CD4-positive, alpha-beta memory T cell (primary cell): ENCODE results near the gene NF1. TPM values are rescaled to one million over a fixed set of nuclear protein-coding genes. Genes with fewer than 3 reads are reported as not detected.

ENCODE experiments used
- CTCF ChIA-PET: fragments of 350-600 bp; sonication (Branson Sonifier 250); formaldehyde crosslinking; loops from one replicate; lab custom pipeline; 2021; ENCODE audit warnings: inconsistent platforms; ENCODE audit not compliant: partially characterized antibody; lab: Charles Lee
- POLR2A ChIA-PET: fragments of 350-600 bp; sonication (Branson Sonifier 250); formaldehyde crosslinking; loops from one replicate; lab custom pipeline; 2021; ENCODE audit not compliant: partially characterized antibody; lab: Charles Lee
- DNase-seq, 5 donors: peaks; one replicate each; pipeline versions ENCODE4 v3.0.0 to v3.0.0-alpha.2; 2020 to 2022; ENCODE audit warnings: mixed read lengths in 1 of 5
- H3K27ac ChIP-seq: one replicate; pipeline ENCODE4 v1.7.0; 2013; ENCODE audit warnings: low read depth, low read length
- H3K27me3 ChIP-seq: 2 replicates; pipeline ENCODE4 v1.7.0; 2013; ENCODE audit warnings: mild to moderate bottlenecking, low read length, moderate library complexity; ENCODE audit not compliant: insufficient read depth
- H3K36me3 ChIP-seq: 2 replicates; pipeline ENCODE4 v1.7.0; 2013; ENCODE audit warnings: mild to moderate bottlenecking, low read length, moderate library complexity; ENCODE audit not compliant: insufficient read depth
- H3K4me1 ChIP-seq: 2 replicates; pipeline ENCODE4 v1.7.0; 2013; ENCODE audit warnings: mild to moderate bottlenecking, low read length, moderate library complexity; ENCODE audit not compliant: insufficient read depth
- H3K4me3 ChIP-seq, 2 donors: one replicate each; pipeline ENCODE4 v1.7.0; 2013; ENCODE audit warnings: low read length in 2 of 2, mild to moderate bottlenecking in 1 of 2
- H3K9me3 ChIP-seq, 2 donors: one replicate each; pipeline ENCODE4 v1.7.0; 2013; ENCODE audit warnings: low read length in 2 of 2, control low read depth in 1 of 2; ENCODE audit not compliant: control insufficient read depth in 1 of 2
- H3K27ac Mint-ChIP-seq, 7 donors: one replicate each; pipeline ENCODE4 v1.8.0; 2020 to 2021; ENCODE audit warnings: mixed read lengths in 7 of 7, mild to moderate bottlenecking in 6 of 7, inconsistent platforms in 3 of 7, moderate library complexity in 3 of 7
- H3K27me3 Mint-ChIP-seq, 2 donors: one replicate each; pipeline ENCODE4 v1.8.0; 2020 to 2021; ENCODE audit warnings: mixed read lengths in 2 of 2
- H3K36me3 Mint-ChIP-seq, 2 donors: one replicate each; pipeline ENCODE4 v1.8.0; 2020 to 2021; ENCODE audit warnings: mixed read lengths in 2 of 2, inconsistent platforms in 1 of 2, mild to moderate bottlenecking in 1 of 2
- H3K4me1 Mint-ChIP-seq, 4 donors: one replicate each; pipeline ENCODE4 v1.8.0; 2020 to 2021; ENCODE audit warnings: mixed read lengths in 4 of 4, mild to moderate bottlenecking in 1 of 4
- H3K4me3 Mint-ChIP-seq, 8 donors: one replicate each; pipeline ENCODE4 v1.8.0; 2020 to 2021; ENCODE audit warnings: mixed read lengths in 8 of 8, mild to moderate bottlenecking in 7 of 8, moderate library complexity in 6 of 8, inconsistent platforms in 3 of 8
- H3K9me3 Mint-ChIP-seq, 8 donors: one replicate each; pipeline ENCODE4 v1.8.0; 2020 to 2021; ENCODE audit warnings: mixed read lengths in 8 of 8, mild to moderate bottlenecking in 5 of 8, inconsistent platforms in 3 of 8, moderate library complexity in 1 of 8
- intact Hi-C: fragments of 100-400 bp; cut with micrococcal nuclease; formaldehyde crosslinking; loops from one replicate; pipeline ENCODE4 v1.15.1; 2023
- polyA plus RNA-seq, 2 donors: library from polyadenylated mRNA; unstranded; fragments of 300-500 nt; fragmentation: Illumina TruSeq; gene quantifications; one replicate each; pipeline ENCODE4 v1.2.3, GENCODE V29; 2021
- total RNA-seq, 2 experiments: library from RNA; stranded (reverse); gene quantifications; one replicate each; pipeline ENCODE4 v1.2.3, GENCODE V29; 2021

Gene NF1
- total and polyA plus RNA-seq, 4 experiments from 2014 or later = 5.5 to 52.4 (median 27.9) TPM

DNA sequence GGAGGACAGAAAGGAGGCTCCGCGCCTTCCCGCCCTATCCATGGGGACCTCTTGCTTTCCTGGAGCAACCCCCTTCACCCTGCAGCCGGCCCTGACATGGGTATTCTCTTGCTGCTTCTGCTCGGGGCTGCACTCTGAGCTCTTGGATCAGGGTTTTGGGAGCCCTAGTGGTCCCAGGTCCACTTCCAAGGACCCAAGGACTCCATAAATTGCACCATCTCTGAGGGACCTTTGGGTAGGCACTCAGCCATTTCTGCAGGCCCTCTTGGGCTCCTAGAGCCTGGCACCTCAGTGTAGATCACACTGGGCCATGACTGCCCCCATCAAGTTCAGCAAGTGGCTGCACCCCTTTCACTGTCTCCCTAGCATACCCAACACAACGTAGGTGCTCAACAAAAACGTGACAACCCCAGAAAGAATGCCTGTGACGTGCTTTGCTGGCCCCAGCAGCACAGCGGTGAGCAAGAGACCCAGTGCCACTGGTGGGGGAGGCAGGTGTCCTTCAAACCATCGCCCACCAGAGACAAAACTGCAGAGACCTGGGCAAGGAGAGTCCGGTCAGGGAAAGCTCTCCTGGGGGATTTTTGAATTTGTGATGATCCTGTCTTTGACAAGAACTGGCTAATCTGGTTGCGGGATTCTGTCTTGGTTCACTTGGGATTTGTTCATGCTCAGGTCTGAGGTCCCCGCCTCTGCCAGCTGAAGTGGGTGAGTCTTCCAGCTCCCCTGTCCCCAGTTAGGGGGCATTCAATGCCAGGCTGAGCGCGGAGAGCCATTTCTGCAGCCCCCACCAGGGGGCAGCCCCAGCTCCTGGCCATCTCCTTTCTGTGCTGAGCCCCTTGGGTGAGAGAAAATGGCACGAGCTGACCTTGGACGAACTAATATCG lies 294.2 kb downstream of the NF1 start:
- Histone ChIP-seq H3K9me3 (no peaks in the 10 kb centered on the region), H3K4me3 (no peak overlapping the region), H3K4me1 (peaks cover 9% of the 10 kb centered on the region), H3K27ac (no peak overlapping the region), H3K27me3 (peaks cover 8% of the 10 kb centered on the region), H3K36me3 (no peaks in the 10 kb centered on the region)
- intact Hi-C loops = loop anchor here (1.0 to 5.0 kb wide), 2 partner anchors 118 to 136 kb away; no protein-coding TSS in a partner anchor
- CTCF ChIA-PET = interaction anchor here (0.7 to 3.6 kb wide), 17 partner anchors 13 to 452 kb away, joined by 3 to 47 read pairs (median 4); no protein-coding TSS in a partner anchor
- Mint-ChIP-seq H3K4me1 (peaks cover 2 to 23% (median 5%) of the 10 kb centered on the region in 4 donors), H3K27ac (no peak overlapping the region), H3K27me3 (peaks cover 15 to 23% of the 10 kb centered on the region in 2 donors), H3K9me3 (no peaks in the 10 kb centered on the region), H3K36me3 (no peaks in the 10 kb centered on the region), H3K4me3 (no peak overlapping the region)
- DNase-seq = peak in 4 of 5 donors; percentile 21 to 40 (median 32)
- POLR2A ChIA-PET = interaction anchor here (1.0 to 1.1 kb wide), 2 partner anchors 11 to 135 kb away, joined by 3 read pairs; no protein-coding TSS in a partner anchor

DNA sequence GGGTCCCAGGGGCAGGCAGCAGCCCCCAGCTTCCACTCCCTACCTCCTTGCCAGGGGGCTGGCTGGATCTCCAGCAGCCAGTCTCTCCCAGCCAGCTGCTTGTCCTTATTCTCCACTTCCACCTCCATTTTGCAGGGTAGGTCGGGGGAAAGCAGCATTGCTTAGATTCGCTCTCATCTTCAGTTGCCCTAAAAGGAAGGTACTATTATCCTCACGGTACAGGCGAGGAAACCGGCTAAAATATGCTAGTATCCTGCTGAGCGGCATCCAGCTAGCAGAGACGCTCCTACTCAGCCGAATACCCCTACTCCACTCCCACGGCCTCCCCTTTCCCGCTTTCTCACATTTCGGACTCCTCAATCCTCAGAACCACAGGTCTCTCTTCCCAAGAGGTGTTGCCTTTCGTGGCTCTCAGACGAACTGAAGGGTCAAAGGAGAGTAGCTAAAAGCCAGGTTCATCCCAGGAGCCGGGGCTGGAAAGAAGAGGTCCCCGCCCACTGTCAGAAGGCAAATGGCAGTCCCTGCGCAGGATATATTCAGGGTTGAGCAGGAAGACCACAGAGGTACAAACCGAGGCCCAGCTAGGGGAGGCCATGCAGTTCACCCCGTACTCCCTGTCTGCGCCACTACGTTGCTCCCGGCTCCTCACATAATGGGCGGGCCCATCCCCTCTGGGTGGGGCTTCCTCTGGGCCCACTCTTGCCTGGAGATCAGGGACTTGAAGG lies 295.0 kb downstream of the NF1 start:
- Histone ChIP-seq H3K27me3 (peaks cover 8% of the 10 kb centered on the region), H3K36me3 (no peaks in the 10 kb centered on the region), H3K4me1 (peaks cover 9% of the 10 kb centered on the region), H3K4me3 (no peak overlapping the region), H3K9me3 (no peaks in the 10 kb centered on the region), H3K27ac (no peak overlapping the region)
- H3K36me3 Mint-ChIP-seq = no peaks in the 10 kb centered on the region
- peak in 1 of 5 donors; percentile 16 for DNase-seq
- H3K27me3 Mint-ChIP-seq = peaks cover 21 to 28% of the 10 kb centered on the region in 2 donors
- ChIA-PET POLR2A (interaction anchor here (1.0 kb wide), 1 partner anchor 135 kb away, joined by 3 read pairs; no protein-coding TSS in a partner anchor), CTCF (interaction anchor here (0.9 to 3.6 kb wide), 14 partner anchors 12 to 452 kb away, joined by 3 to 47 read pairs (median 6); no protein-coding TSS in a partner anchor)
- peaks cover 2 to 23% (median 5%) of the 10 kb centered on the region in 4 donors for H3K4me1 Mint-ChIP-seq
- intact Hi-C loops = loop anchor here (1.0 to 5.0 kb wide), 2 partner anchors 117 to 135 kb away; no protein-coding TSS in a partner anchor
- H3K4me3 Mint-ChIP-seq = peak overlapping the region in 6 of 8 donors; percentile 76 to 88 (median 78)
- H3K9me3 Mint-ChIP-seq = no peaks in the 10 kb centered on the region
- H3K27ac Mint-ChIP-seq = peak overlapping the region in 1 of 7 donors; percentile 7

DNA sequence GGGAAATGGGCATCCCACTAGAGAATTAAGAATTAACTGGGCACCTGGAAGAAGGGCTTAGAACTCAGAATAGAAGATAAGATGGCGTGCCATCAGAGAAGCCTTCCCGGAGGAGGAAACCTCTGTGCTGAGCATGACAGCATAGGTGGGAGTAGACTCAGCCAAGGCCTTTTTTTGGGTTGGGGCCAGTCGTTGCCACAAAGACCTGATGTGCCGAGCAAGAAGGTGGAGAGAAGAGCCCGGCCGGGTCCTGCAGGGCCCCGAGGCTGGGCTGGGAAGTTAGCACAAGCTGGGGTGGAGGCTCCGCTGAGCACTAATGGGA lies 295.6 kb downstream of the NF1 start:
- peaks cover 23 to 31% of the 10 kb centered on the region in 2 donors for H3K27me3 Mint-ChIP-seq
- POLR2A ChIA-PET = no interaction called here
- H3K4me3 Mint-ChIP-seq = peak overlapping the region; percentile 31 to 88 (median 78)

DNA sequence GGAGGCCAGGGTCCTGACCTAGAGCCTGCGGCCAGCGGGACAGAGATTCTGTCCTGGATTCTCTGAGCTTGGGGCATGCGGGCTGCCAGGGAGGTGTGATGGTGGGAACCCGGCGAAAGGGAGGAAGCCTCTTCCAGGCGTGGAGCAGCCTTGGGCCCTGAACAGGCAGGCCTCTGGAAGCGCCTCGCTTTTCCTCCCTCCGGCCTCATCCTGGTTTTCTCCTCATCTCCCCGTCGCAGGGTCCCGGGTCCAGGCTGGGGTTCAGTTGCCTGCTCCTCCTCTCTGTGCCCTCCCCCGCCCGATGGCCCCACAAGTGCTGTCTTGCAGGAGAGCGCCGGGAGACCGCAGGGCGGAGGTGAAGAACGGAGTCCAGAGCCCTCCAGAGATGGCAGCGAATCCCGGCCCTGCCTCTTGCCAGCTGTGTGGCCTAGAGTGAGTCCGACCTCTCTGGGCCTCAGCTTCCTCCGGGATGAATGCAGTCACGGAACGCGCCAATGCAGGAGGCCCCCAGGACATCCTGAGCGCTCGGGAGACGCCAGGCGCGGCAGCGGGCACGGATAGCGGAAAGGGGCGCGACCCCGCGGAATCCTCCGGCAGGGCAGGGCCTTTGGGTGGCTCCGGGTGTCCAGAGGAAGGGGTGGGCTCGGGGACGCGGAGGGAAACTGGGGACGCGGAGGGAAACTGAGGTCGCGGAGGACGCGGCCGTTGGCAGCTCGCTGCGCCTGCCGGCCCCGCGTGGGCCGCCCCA lies 296.1 kb downstream of the NF1 start:
- Histone ChIP-seq H3K9me3 (no peaks in the 10 kb centered on the region), H3K4me1 (peaks cover 9% of the 10 kb centered on the region), H3K4me3 (no peak overlapping the region), H3K36me3 (no peaks in the 10 kb centered on the region), H3K27ac (no peak overlapping the region), H3K27me3 (peaks cover 8% of the 10 kb centered on the region)
- POLR2A ChIA-PET = no interaction called here
- Mint-ChIP-seq H3K36me3 (no peaks in the 10 kb centered on the region), H3K27ac (no peak overlapping the region), H3K27me3 (peaks cover 23 to 34% of the 10 kb centered on the region in 2 donors), H3K4me1 (peaks cover 2 to 23% (median 5%) of the 10 kb centered on the region in 4 donors), H3K4me3 (peak overlapping the region in 7 of 8 donors; percentile 44 to 88 (median 78)), H3K9me3 (no peaks in the 10 kb centered on the region)
- CTCF ChIA-PET = interaction anchor here (2.0 to 3.6 kb wide), 4 partner anchors 42 to 450 kb away, joined by 6 to 47 read pairs (median 15); no protein-coding TSS in a partner anchor
- no peak for DNase-seq
- intact Hi-C loops = no loop called here

More for the DNA sequence above, 295.6 kb downstream of the NF1 start:
- H3K9me3 ChIP-seq = no peaks in the 10 kb centered on the region
- H3K27me3 ChIP-seq = peaks cover 8% of the 10 kb centered on the region
- peaks cover 2 to 23% (median 5%) of the 10 kb centered on the region in 4 donors for H3K4me1 Mint-ChIP-seq
- H3K36me3 ChIP-seq = no peaks in the 10 kb centered on the region
- no peak overlapping the region for H3K27ac ChIP-seq
- intact Hi-C loops = no loop called here
- H3K4me3 ChIP-seq = no peak overlapping the region
- H3K4me1 ChIP-seq = peaks cover 9% of the 10 kb centered on the region
- H3K36me3 Mint-ChIP-seq = no peaks in the 10 kb centered on the region
- H3K27ac Mint-ChIP-seq = no peak overlapping the region
- no peaks in the 10 kb centered on the region for H3K9me3 Mint-ChIP-seq
- DNase-seq = no peak
- CTCF ChIA-PET = interaction anchor here (1.8 to 3.6 kb wide), 5 partner anchors 43 to 451 kb away, joined by 6 to 47 read pairs (median 11); no protein-coding TSS in a partner anchor

DNA sequence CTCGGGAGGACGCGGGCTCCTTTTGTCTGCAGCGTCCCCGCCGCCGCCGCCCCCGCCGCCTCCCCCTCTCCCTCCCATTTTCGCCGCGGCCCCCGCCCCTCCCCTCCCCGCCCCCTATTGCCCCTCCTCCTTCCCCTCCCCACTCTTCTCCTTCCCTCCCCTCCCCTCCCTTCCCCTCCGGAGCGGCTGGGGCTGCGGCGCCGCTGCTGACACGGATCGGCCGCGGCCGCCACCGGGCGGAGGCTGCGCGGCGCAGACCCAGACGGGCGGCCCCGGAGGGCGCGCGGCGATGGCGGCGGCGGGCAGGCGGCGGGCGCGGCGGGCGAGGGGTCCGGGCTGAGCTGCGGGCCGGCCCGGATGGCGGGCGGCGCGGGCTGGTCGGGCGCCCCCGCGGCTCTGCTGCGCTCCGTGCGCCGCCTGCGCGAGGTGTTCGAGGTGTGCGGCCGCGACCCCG lies 296.7 kb downstream of the NF1 start, which contains the start of gene RAB11FIP4:
Gene RAB11FIP4 (plus strand): TSS at position 180 of the 454 bp plus-strand sequence. CDS start 178 bp downstream, at position 358.
- no peak within 1 kb of the TSS for H3K27ac ChIP-seq
- peaks cover 24 to 34% of the 10 kb centered on the region in 2 donors for H3K27me3 Mint-ChIP-seq
- H3K4me1 Mint-ChIP-seq = peaks cover 2 to 23% (median 5%) of the 10 kb centered on the region in 4 donors
- no peaks in the 10 kb centered on the region for H3K9me3 ChIP-seq
- intact Hi-C loops = no loop called here
- no peak within 1 kb of the TSS for H3K27ac Mint-ChIP-seq
- no peak within 1 kb of the TSS for H3K4me3 ChIP-seq
- H3K4me3 Mint-ChIP-seq = peak within 1 kb of the TSS; percentile 72 to 88 (median 78)
- H3K27me3 ChIP-seq = peaks cover 8% of the 10 kb centered on the region
- no peaks in the 10 kb centered on the region for H3K9me3 Mint-ChIP-seq
- POLR2A ChIA-PET = no interaction called here
- H3K4me1 ChIP-seq = peaks cover 9% of the 10 kb centered on the region
- H3K36me3 Mint-ChIP-seq = no peaks in the 10 kb centered on the region
- no peaks in the 10 kb centered on the region for H3K36me3 ChIP-seq
- DNase-seq = no peak
- CTCF ChIA-PET = interaction anchor here (3.2 to 3.6 kb wide), 2 partner anchors 132 to 450 kb away, joined by 19 to 47 read pairs; no protein-coding TSS in a partner anchor

DNA sequence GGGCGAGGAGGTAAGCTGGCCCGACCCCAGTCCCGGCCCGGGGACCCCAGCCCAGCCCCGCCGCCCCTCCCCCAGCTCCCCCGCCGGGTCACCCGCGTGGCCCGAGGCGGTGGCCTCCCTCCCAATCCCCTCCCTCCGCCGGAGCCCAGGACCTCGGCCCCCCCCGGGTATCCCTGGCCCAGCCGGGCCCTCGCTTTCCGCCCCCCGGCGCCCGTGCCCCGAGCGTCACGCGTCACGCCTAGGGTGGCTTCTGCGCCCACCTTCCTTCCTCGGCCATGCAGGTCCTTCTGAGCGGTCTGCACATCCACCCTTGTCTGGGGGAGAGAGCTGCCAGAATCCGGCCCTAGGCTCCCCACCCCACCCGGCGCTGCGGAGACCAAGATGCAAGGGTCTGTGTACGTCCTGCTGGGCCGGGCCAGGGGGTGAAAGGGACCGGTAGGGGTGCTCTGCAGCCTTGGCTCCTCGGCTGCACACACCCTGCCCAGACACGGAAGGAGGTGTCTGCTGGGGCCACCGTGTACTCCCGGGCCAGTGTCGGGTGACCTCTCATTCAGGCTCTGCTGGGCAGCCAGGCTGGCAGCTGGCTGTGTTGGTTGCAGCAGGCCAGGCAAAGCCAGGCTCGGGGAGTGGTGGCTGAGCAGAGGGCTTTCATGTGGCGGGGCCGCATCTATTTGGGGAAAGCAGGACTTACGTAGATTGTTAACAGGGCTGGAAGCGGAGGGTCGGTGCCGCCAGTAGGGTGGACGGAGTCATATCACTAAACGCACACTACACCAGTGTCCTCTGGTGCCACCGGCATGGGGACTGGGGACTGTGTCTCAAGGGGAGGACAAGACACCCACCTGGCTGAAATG lies 297.5 kb downstream of the NF1 start:
- CTCF ChIA-PET = interaction anchor here (3.2 kb wide), 1 partner anchor 132 kb away, joined by 47 read pairs; no protein-coding TSS in a partner anchor
- H3K4me3 Mint-ChIP-seq = peak overlapping the region; percentile 66 to 82 (median 74)
- no peak overlapping the region for H3K27ac Mint-ChIP-seq
- H3K27me3 Mint-ChIP-seq = peaks cover 24 to 38% of the 10 kb centered on the region in 2 donors
- peaks cover 2 to 23% (median 5%) of the 10 kb centered on the region in 4 donors for H3K4me1 Mint-ChIP-seq
- Histone ChIP-seq H3K4me1 (peaks cover 9% of the 10 kb centered on the region), H3K4me3 (no peak overlapping the region), H3K27me3 (peaks cover 8% of the 10 kb centered on the region), H3K27ac (no peak overlapping the region), H3K9me3 (no peaks in the 10 kb centered on the region), H3K36me3 (no peaks in the 10 kb centered on the region)
- POLR2A ChIA-PET = no interaction called here
- H3K9me3 Mint-ChIP-seq = no peaks in the 10 kb centered on the region
- DNase-seq = no peak
- intact Hi-C loops = no loop called here
- H3K36me3 Mint-ChIP-seq = no peaks in the 10 kb centered on the region
